Progenitor cell of endocrine pancreas (in vitro differentiated cells): ENCODE data around the gene PRODH2. TPM values are rescaled to one million over a fixed set of nuclear protein-coding genes. Genes with fewer than 3 reads are reported as not detected.

Source experiments
- DNase-seq: peaks from one replicate; pipeline ENCODE4 v3.0.0; 2021; ENCODE audit warnings: low spot score; ENCODE audit not compliant: unreplicated experiment
- H3K27ac Mint-ChIP-seq: 2 replicates; pipeline ENCODE4 v1.8.0; 2021; ENCODE audit warnings: mild to moderate bottlenecking, moderate library complexity, mixed read lengths
- H3K27me3 Mint-ChIP-seq: 2 replicates; pipeline ENCODE4 v1.8.0; 2021; ENCODE audit warnings: mixed read lengths
- H3K36me3 Mint-ChIP-seq: 2 replicates; pipeline ENCODE4 v1.8.0; 2022; ENCODE audit warnings: mixed read lengths; ENCODE audit not compliant: insufficient read depth
- H3K4me1 Mint-ChIP-seq: 2 replicates; pipeline ENCODE4 v1.8.0; 2021; ENCODE audit warnings: low read depth, mixed read lengths
- H3K4me3 Mint-ChIP-seq: 2 replicates; pipeline ENCODE4 v1.8.0; 2021; ENCODE audit warnings: low read depth, mild to moderate bottlenecking, moderate library complexity, mixed read lengths
- H3K9me3 Mint-ChIP-seq: 2 replicates; pipeline ENCODE4 v1.8.0; 2021; ENCODE audit warnings: low read depth, mixed read lengths
- total RNA-seq: library from RNA; stranded (reverse); gene quantifications from 2 replicates; pipeline ENCODE4 v1.2.1, GENCODE V29; 2021
- TF ChIP-seq, protein P1 (sequence below): fragments of 200-600 bp; sonication (generic); IDR thresholded peaks from one replicate; pipeline ENCODE4 v1.5.0; 2021; ENCODE audit warnings: antibody characterized with exemption, mild to moderate bottlenecking; ENCODE audit not compliant: unreplicated experiment

Gene PRODH2
- total RNA-seq, 1 donor from 2014 or later: 5.3 TPM

DNA sequence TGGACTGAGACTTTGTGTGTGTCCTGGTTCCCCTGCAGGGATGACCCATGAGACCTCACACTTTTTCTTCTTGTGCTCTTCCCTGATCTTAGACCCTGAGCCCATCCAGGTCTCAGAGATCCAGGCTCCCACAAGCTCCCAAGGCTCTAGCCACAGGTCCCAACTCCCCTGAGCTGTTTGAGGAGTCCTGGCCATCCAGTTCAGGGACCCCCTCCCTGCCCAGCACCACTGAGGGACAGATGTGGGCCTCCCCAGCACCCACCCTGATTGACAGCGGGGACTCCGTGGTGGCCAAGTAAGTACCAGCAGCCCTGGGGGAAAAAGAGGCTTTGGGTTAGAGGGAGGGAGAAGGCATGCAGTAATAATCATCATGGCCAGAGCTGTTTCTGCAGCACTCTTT, 52.9 kb downstream of the PRODH2 start:
- Mint-ChIP-seq H3K4me1 (peaks cover 12% of the 10 kb centered on the region), H3K36me3 (peaks cover 13% of the 10 kb centered on the region), H3K9me3 (no peaks in the 10 kb centered on the region), H3K4me3 (peak overlapping the region; percentile 94), H3K27ac (peak overlapping the region; percentile 74), H3K27me3 (peaks cover 13% of the 10 kb centered on the region)
- no peak for DNase-seq
- TF ChIP-seq, protein P1, sequence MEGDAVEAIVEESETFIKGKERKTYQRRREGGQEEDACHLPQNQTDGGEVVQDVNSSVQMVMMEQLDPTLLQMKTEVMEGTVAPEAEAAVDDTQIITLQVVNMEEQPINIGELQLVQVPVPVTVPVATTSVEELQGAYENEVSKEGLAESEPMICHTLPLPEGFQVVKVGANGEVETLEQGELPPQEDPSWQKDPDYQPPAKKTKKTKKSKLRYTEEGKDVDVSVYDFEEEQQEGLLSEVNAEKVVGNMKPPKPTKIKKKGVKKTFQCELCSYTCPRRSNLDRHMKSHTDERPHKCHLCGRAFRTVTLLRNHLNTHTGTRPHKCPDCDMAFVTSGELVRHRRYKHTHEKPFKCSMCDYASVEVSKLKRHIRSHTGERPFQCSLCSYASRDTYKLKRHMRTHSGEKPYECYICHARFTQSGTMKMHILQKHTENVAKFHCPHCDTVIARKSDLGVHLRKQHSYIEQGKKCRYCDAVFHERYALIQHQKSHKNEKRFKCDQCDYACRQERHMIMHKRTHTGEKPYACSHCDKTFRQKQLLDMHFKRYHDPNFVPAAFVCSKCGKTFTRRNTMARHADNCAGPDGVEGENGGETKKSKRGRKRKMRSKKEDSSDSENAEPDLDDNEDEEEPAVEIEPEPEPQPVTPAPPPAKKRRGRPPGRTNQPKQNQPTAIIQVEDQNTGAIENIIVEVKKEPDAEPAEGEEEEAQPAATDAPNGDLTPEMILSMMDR: no peak

DNA sequence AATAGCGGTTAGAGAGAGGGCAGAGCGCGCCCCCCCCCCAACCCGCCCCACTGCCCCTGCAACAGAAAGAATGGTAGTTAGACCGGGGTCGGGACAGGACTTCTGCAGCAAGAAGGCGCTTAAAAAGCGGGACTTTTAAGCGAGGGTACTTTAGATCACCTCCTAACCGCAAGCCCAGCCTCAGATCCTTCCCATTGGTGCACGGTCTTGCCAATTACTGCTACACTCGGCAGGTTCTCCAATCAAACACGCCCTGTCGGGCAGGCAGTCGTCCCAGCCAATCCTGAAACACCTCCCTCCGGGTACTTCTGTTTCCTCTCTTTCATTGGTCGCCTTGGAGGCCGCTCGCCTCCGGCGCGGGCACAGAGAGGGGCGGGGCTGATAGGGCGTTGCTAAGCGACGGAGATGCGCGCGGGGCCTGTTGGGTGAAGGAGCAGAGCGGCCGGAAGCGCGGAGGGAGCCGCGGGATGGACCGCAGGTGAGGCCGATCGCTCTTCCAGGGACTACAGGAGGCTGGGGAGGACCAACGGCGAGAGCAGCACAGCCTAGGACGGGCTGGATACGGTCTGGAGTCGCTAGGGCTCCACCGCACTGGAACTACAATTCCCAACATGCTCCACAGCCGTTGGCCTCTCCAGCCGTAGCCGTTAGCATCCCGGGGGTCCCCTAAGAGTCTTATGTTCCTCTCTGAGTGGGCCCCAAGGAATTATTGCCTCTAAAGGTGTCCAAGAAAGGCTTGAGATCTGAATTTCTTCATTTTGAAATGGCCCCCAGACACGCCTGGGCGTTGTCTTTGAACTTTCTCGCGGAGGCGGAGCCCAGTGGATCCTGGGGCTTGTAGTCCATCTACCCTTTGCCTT, 54.7 kb downstream of the PRODH2 start, which contains the start of gene PROSER3:
Gene PROSER3 (plus strand): TSS at position 428 of the 860 bp plus-strand sequence. CDS start 40 bp downstream, at position 468.
- peak within 1 kb of the TSS; percentile 94 for H3K4me3 Mint-ChIP-seq
- peaks cover 12% of the 10 kb centered on the region for H3K4me1 Mint-ChIP-seq
- peaks cover 17% of the 10 kb centered on the region for H3K36me3 Mint-ChIP-seq
- TF ChIP-seq, protein P1: no peak
- H3K9me3 Mint-ChIP-seq: no peaks in the 10 kb centered on the region
- peak; percentile 97 for DNase-seq
- peaks cover 20% of the 10 kb centered on the region for H3K27me3 Mint-ChIP-seq
- H3K27ac Mint-ChIP-seq: peak within 1 kb of the TSS; percentile 91

DNA sequence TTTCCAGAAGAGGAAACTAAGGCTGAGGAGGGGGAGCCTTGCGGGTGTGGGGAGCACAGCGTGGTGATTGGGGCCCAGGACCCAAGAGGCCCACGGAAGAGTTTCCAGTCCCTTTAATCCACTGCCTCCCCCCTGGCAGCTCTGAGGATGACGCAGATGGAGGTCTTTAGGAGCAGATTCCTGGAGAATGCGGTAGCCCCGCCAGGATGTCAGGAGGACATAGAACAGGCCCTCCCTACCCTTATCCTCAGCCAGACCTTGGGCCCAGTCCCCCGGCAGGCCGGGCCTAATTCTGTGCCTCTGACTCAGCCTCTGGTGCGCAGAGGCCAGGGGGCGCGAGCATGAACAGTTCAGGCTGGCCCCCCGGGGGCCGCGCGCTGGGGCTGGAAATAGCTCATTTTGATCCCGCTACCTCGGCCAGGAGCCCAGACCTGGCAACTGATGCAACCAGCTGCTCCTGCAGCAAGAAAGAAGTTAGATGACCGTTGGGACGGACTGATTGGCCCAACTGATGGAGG, 55.4 kb downstream of the PRODH2 start:
- Mint-ChIP-seq H3K9me3 (no peaks in the 10 kb centered on the region), H3K4me3 (peak overlapping the region; percentile 94), H3K36me3 (peaks cover 17% of the 10 kb centered on the region), H3K4me1 (peaks cover 12% of the 10 kb centered on the region), H3K27me3 (peaks cover 20% of the 10 kb centered on the region), H3K27ac (peak overlapping the region; percentile 91)
- TF ChIP-seq, protein P1: no peak
- DNase-seq: no peak

DNA sequence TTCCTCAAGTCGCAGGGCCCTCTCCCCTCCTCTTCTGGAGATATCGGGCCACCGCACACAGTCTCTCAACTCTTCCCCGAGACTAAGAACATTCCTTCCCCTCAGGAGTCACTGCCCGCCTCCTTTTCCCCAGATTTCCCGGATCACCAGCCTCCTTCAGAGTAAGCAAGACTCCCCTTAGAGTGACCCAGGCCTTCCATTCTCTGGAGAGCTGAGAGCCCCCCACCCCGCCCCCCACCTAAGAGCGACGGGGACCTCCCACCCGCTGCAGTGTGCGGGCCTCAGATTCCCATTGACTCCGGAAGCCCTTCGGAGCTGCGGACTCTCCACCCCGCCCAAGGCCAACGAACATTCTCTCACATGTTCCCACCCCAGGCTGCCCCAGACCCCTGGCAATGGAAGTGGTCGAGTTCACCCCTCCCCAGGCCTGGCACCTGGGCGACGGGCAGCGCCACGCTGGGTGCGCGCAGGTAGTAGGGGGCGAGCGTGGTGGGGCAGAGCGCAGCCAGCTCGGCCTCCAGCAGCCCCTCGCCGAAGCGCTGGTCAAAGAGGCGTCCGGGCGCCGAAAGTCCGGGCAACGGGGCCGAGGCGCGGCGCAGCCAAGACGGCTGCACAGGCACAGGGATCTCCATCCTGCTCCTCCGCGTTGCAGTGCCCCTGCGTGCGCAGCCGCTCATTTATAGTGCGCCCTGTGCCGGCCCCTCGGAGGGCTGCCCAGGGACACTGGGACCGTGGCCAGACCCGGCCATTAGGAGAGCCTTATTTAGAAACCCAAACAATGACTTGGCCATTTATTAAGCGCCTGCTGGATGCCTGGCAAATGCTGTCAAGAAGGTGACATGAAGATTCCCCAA, 56.0 kb downstream of the PRODH2 start, which contains the start of gene HSPB6:
Gene HSPB6 (minus strand): TSS at position 653 of the 854 bp plus-strand sequence. CDS start 21 bp downstream, at position 632.
- no peaks in the 10 kb centered on the region for H3K9me3 Mint-ChIP-seq
- H3K27me3 Mint-ChIP-seq: peaks cover 20% of the 10 kb centered on the region
- peaks cover 13% of the 10 kb centered on the region for H3K36me3 Mint-ChIP-seq
- TF ChIP-seq, protein P1: no peak
- DNase-seq: no peak
- H3K4me3 Mint-ChIP-seq: peak within 1 kb of the TSS; percentile 94
- peaks cover 12% of the 10 kb centered on the region for H3K4me1 Mint-ChIP-seq
- peak within 1 kb of the TSS; percentile 91 for H3K27ac Mint-ChIP-seq
